HG02970 (cell line): ENCODE data around the gene GJB2.

ENCODE experiments used
- ATAC-seq: cut with Tn5 transposase; IDR thresholded peaks from one replicate; pipeline ENCODE4 v1.9.1; 2021; ENCODE audit warnings: mild to moderate bottlenecking, moderate library complexity, moderate number of reproducible peaks; ENCODE audit not compliant: unreplicated experiment, low FRiP score

Gene GJB2

GRCh38 chr13:20142927-20143480 is 49.7 kb downstream of the GJB2 start:
- ATAC-seq = no peak

GRCh38 chr13:20142023-20142926 is 50.5 kb downstream of the GJB2 start:
- no peak for ATAC-seq

- no peak for ATAC-seq
These were observed 51.3 kb downstream of the GJB2 start for GRCh38 chr13:20141238-20142022.

GRCh38 chr13:20140487-20140886 is 52.3 kb downstream of the GJB2 start:
- no peak for ATAC-seq

GRCh38 chr13:20137875-20138274 is 54.9 kb downstream of the GJB2 start:
- ATAC-seq = no peak
